Left lung (tissue), 10 donors: Measurements from ENCODE around the gene USP28. TPM values are rescaled to one million over a fixed set of nuclear protein-coding genes. Genes with fewer than 3 reads are reported as not detected.

Source experiments
- ATAC-seq: fragments of 200-7000 bp; cut with Tn5 transposase; one replicate; pipeline ENCODE4 v1.9.1; 2020; ENCODE audit warnings: moderate library complexity
- DNase-seq, 4 donors: peaks; one replicate each; pipeline ENCODE4 v3.0.0-alpha.2; 2013 to 2020
- H3K27ac ChIP-seq, 2 donors: fragments of 200-600 bp; sonication (generic) in 1 of 2; one replicate each; pipeline versions ENCODE4 v1.5.0 to v1.8.0; 2020 to 2021
- H3K27me3 ChIP-seq, 2 donors: fragments of 200-600 bp; sonication (generic) in 1 of 2; one replicate each; pipeline versions ENCODE4 v1.5.0 to v1.8.0; 2020 to 2021
- H3K36me3 ChIP-seq, 2 donors: fragments of 200-600 bp; sonication (generic) in 1 of 2; one replicate each; pipeline versions ENCODE4 v1.5.0 to v1.8.0; 2020 to 2021
- H3K4me1 ChIP-seq, 2 donors: fragments of 200-600 bp; one replicate each; pipeline ENCODE4 v1.8.0; 2021
- H3K4me3 ChIP-seq, 2 donors: fragments of 200-600 bp; sonication (generic) in 1 of 2; one replicate each; pipeline versions ENCODE4 v1.5.0 to v1.8.0; 2020 to 2021; ENCODE audit warnings: mild to moderate bottlenecking in 1 of 2
- H3K9me3 ChIP-seq, 2 donors: fragments of 200-600 bp; sonication (generic) in 1 of 2; one replicate each; pipeline versions ENCODE4 v1.5.0 to v1.8.0; 2020 to 2021
- intact Hi-C, 2 donors: fragments of 100-400 bp; cut with DNase I; formaldehyde crosslinking; loops; one replicate each; pipeline versions ENCODE4 v1.11.2 to v1.14.2; 2022
- polyA plus RNA-seq, 6 donors: library from polyadenylated mRNA; unstranded; fragments of 120-200 nt; gene quantifications; one replicate each; pipeline ENCODE4 v1.2.1, GENCODE V29; 2013; ENCODE audit not compliant: insufficient read length in 6 of 6
- total RNA-seq, 2 donors: library from RNA; stranded (reverse); fragmentation: NEBNext Ultra II Directional; extraction: Animal tissue kit (Norgen Biotek cat#: 25700); gene quantifications; one replicate each; pipeline ENCODE4 v1.2.1, GENCODE V29; 2021
- TF ChIP-seq, protein P1 (sequence below), 2 donors: fragments of 200-600 bp; sonication (generic) in 1 of 2; IDR thresholded peaks; one replicate each; pipeline versions ENCODE4 v1.5.0 to v1.8.0; 2021; ENCODE audit warnings: antibody characterized with exemption in 2 of 2
- donor health status: DM: no; HTN: yes; CAD: no.
- donor health status: DM: no; HTN: no; CAD: no.

USP28 gene
- total and polyA plus RNA-seq, 8 donors, result 21.7 to 52.1 (median 39.6) TPM

DNA sequence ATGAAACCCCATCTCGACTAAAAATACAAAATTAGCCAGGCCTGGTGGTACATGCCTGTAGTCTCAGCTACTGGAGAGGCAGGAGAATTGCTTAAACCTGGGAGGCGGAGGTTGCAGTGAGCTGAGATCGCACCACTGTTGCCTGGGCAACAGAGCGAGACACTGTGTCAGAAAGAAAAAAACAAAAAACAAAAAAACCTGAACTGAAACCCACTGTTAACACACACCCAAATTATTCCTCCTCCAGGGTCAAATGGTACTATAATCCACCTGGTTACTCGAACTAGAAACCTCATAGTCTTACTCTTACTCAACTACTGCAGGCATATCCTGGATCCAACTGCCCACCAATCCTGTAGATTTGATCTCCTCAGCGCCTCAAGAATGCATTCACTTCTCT is 35.5 kb downstream of the USP28 start:
- Histone ChIP-seq H3K36me3 (peaks cover 3 to 47% of the 10 kb centered on the region in 2 donors), H3K4me1 (no peaks in the 10 kb centered on the region), H3K4me3 (no peak overlapping the region), H3K27me3 (no peaks in the 10 kb centered on the region), H3K27ac (no peak overlapping the region), H3K9me3 (no peaks in the 10 kb centered on the region)
- DNase-seq (no peak), ATAC-seq (no peak)
- intact Hi-C loops, result no loop called here
- TF ChIP-seq, protein P1, sequence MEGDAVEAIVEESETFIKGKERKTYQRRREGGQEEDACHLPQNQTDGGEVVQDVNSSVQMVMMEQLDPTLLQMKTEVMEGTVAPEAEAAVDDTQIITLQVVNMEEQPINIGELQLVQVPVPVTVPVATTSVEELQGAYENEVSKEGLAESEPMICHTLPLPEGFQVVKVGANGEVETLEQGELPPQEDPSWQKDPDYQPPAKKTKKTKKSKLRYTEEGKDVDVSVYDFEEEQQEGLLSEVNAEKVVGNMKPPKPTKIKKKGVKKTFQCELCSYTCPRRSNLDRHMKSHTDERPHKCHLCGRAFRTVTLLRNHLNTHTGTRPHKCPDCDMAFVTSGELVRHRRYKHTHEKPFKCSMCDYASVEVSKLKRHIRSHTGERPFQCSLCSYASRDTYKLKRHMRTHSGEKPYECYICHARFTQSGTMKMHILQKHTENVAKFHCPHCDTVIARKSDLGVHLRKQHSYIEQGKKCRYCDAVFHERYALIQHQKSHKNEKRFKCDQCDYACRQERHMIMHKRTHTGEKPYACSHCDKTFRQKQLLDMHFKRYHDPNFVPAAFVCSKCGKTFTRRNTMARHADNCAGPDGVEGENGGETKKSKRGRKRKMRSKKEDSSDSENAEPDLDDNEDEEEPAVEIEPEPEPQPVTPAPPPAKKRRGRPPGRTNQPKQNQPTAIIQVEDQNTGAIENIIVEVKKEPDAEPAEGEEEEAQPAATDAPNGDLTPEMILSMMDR (IDR thresholded peaks at IDR 0.05), result no peak

GRCh38 chr11:113838005-113838404 is 37.4 kb downstream of the USP28 start:
- H3K4me3 ChIP-seq, result no peak overlapping the region
- H3K9me3 ChIP-seq, result no peaks in the 10 kb centered on the region
- TF ChIP-seq, protein P1 (IDR thresholded peaks at IDR 0.05), result no peak
- no peaks in the 10 kb centered on the region for H3K4me1 ChIP-seq
- DNase-seq, result no peak
- intact Hi-C loops, result no loop called here
- no peak for ATAC-seq
- H3K27me3 ChIP-seq, result no peaks in the 10 kb centered on the region
- no peak overlapping the region for H3K27ac ChIP-seq
- peaks cover 3 to 50% of the 10 kb centered on the region in 2 donors for H3K36me3 ChIP-seq

GRCh38 chr11:113835306-113835705 is 40.1 kb downstream of the USP28 start:
- intact Hi-C loops, result no loop called here
- TF ChIP-seq, protein P1 (IDR thresholded peaks at IDR 0.05), result no peak
- H3K27me3 ChIP-seq, result no peaks in the 10 kb centered on the region
- ATAC-seq (no peak), DNase-seq (no peak)
- H3K9me3 ChIP-seq, result no peaks in the 10 kb centered on the region
- H3K27ac ChIP-seq, result no peak overlapping the region
- peaks cover 3 to 46% of the 10 kb centered on the region in 2 donors for H3K36me3 ChIP-seq
- no peaks in the 10 kb centered on the region for H3K4me1 ChIP-seq
- H3K4me3 ChIP-seq, result no peak overlapping the region

DNA sequence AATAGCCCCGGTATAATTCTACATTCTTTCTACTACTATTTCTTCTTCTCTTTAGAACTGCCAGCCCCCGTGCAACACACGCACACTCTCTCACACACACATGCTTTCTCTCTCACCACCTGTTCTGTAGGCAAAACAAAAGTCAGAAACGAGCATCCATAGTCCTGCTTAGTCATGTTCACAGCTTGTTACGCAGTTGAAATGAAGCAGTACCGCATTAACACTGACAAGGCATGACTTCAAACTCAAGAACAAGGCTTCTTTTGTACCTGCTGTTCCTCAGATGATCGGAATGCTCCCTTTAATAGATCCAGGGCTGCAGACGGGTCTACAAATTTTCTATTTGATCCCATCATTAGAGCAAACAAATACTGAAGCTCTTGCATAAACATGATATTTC is 42.2 kb downstream of the USP28 start:
- Histone ChIP-seq H3K27ac (no peak overlapping the region), H3K4me1 (no peaks in the 10 kb centered on the region), H3K9me3 (no peaks in the 10 kb centered on the region), H3K4me3 (no peak overlapping the region), H3K36me3 (peaks cover 0 to 37% of the 10 kb centered on the region in 2 donors), H3K27me3 (no peaks in the 10 kb centered on the region)
- intact Hi-C loops, result no loop called here
- ATAC-seq, result no peak
- TF ChIP-seq, protein P1 (IDR thresholded peaks at IDR 0.05), result no peak
- no peak for DNase-seq

DNA sequence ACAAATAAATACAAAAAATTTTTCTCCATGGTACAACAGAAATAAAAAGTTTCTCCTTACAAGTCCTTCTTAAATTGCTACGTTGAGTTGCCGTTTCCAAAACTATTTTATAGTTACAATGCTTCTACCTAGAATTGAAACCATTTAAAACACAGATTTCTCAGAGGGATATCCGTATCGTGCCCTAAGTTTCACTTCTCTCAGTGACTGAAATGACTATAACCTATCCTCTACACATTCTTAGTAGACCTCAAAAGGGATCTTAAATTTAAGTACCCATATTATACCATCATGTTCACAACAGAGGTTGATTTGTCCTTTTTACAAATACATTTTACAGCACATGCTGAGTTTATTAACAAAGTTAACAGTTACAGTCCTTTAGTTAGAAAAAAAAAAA is 44.1 kb downstream of the USP28 start:
- Histone ChIP-seq H3K27me3 (no peaks in the 10 kb centered on the region), H3K4me1 (no peaks in the 10 kb centered on the region), H3K36me3 (peaks cover 0 to 48% of the 10 kb centered on the region in 2 donors), H3K4me3 (no peak overlapping the region), H3K27ac (no peak overlapping the region), H3K9me3 (no peaks in the 10 kb centered on the region)
- DNase-seq (no peak), ATAC-seq (no peak)
- TF ChIP-seq, protein P1 (IDR thresholded peaks at IDR 0.05), result no peak
- intact Hi-C loops, result no loop called here
